Limb (tissue), 2 donors: Measurements from ENCODE around the gene RGN.
"Not testable (repeated sequence)": the region's sequence is repeated elsewhere in the genome, so short reads cannot be mapped to it uniquely, and the experiment has no call there.

Experiments
- DNase-seq, 2 donors: peaks; one replicate each; pipeline ENCODE4 v3.0.0-alpha.2; 2016; ENCODE audit errors: extremely low spot score in 2 of 2

The RGN gene

DNA sequence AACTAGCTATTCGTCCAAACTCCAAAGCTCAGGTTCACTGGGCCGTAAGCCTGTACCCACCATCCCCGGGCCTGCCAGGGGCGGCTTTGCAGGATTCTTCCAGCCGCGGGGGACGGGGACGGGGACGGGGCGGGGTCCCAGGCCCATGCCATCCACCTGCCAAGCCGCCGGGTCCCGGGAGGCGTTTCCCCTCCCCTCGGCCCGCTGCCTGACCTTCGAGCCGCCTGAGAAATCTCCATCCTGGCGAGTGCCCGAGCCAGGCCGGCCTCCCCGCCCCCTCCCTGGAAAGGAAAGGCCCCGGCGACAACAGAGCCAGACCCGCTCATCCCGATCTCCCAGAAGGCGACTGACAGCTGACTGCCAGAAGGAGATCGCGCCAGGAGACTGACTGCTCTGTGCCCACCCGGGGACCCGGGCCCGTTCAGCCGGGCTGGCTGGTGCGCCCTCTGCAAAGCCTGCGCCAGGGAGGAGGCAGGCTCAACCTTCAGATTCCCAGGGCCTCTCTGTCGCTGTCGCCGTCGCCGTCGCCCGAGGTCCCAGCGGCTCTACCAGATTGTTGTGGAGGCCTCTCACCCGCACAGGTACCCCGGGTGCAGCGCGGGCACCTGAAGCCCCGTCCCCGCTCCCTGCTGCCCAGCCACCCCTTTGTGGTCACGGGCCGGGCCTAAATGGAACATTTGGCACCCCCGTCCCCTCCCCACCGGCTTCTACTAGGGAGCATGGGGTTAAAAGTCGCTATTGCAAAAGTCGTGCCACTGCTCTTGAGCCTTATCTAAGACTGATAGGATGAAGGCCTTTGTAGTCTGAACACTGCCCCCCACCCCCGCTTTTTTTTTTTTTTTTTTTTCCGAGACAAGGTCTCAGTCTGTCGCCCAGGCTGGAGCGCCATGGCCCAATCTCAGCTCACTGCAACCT is at the start of gene RGN:
Gene RGN, plus strand, starts transcription at position 315 of the 915 bp plus-strand sequence. CDS start 2,702 bp downstream, outside the sequence.
- peak in 1 of 2 donors; percentile 39 for DNase-seq

DNA sequence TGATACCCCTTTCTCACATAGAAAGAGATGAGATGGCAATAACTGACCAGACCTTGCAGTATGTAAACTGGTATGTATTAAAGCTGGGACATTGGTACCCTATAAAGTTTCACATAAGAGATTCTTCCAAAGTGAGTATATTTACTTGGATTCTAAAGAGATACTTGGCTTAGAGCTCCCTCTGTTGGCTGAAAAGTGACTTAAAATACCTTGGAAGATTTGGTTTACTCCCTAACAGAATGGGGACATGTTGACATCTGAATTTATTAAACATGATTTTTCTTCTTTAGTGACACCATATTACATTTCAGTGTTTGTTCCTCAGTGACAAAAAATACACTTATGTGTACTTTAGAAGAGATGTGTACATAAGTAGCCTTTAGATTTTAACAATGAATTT is 47.9 kb upstream of the RGN start:
- DNase-seq = peak in 1 of 2 donors; percentile 49

DNA sequence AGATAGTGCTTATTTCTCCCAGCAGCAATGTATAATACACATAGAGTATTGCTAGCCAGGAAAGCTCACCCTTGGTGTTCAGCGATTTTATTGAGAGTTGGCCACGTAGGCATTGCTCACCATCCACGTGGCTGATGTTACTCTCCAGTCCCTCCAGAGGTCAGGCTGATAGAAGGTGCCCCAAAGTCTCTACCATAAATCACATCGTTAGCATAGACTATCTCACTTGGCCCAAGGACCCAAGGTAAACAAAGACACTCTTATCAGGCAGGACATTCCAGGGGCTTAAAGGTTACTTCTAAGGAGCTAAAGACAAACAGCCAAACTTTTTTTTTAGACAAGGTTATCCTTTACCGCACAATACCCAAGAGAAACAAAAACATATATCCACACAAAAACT is 30.3 kb upstream of the RGN start:
- DNase-seq = no peak

DNA sequence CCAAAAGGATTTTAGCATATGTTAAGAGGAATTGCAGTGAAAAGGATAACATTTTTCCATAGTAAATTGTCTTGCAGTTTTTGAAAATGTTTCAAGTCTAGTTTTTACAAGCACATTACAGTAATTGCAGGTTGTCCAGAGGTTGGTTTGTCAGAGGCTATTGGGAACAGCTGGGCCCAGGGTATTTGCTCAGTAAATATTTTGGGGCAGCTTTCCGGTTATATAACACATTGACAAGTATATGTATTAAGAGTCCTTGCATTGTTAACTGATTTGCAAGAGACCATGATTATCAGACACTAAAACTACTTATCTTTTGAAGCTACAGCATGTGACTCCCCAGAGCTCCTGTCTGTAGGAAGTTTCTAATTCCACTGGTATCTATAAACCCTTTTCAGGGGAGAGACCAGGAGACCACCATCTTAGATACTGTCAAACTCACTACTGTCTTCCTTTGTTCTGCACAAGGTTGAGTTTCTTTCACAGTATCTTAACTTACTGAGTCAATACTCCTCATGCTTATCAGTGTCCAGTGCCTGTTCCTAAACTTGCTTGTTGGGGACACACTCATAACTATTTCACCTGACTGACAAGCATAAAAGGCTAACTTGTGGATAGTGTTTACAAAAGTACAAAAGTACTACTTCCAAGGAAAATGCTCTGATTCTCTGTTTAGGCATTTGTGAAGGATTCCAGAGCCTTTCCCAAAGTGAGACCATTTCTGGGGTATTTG is 18.9 kb upstream of the RGN start:
- no peak for DNase-seq

DNA sequence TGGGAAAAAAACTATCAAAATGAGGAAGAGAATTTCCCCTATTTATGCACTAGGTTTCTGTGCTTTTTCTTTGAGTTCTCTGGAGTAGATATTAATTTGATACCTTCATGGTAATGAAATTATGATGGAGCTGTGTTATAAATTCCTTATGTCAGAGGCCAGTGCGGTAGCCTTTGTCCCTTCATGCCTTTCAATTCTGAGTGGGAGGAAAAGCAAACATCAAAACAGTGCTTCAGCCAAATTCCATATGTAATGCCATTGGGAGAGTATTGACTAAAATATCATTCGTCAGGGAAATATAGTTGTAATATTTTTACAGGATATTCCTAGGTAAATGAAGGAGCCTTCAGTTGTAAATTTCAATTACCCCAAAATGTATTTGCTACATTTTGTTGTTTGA is 17.5 kb upstream of the RGN start:
- no peak for DNase-seq

- DNase-seq = no peak
These were observed 16.9 kb upstream of the RGN start for GRCh38 chrX:47061238-47061919.

DNA sequence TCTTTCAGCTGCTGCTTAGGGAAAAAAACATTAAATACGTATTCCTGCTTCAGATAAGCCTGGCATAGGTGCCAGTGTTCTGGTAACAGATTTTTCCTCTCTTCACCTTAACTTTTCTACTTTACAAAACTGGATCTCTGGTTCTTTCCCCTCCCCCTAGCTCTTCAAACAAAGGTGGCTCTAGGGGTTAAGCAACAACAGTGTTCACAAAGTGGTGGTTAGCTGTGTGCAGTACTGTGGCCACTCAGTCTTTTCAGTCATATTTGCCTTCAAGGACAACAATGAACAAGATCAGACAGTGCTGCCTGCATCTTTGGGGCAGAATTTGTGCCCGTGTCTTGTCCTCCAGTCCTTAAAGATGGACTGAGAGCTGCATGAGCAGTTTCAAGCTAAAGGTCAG is 15.1 kb upstream of the RGN start:
- no peak for DNase-seq

- DNase-seq = no peak
These were observed 10.0 kb upstream of the RGN start for GRCh38 chrX:47068214-47068613.

GRCh38 chrX:47068720-47069119 is 9.5 kb upstream of the RGN start:
- no peak for DNase-seq

GRCh38 chrX:47080215-47080914 is 2.1 kb downstream of the RGN start:
- no peak for DNase-seq

GRCh38 chrX:47080915-47081236 is 2.6 kb downstream of the RGN start:
- DNase-seq = no peak

DNA sequence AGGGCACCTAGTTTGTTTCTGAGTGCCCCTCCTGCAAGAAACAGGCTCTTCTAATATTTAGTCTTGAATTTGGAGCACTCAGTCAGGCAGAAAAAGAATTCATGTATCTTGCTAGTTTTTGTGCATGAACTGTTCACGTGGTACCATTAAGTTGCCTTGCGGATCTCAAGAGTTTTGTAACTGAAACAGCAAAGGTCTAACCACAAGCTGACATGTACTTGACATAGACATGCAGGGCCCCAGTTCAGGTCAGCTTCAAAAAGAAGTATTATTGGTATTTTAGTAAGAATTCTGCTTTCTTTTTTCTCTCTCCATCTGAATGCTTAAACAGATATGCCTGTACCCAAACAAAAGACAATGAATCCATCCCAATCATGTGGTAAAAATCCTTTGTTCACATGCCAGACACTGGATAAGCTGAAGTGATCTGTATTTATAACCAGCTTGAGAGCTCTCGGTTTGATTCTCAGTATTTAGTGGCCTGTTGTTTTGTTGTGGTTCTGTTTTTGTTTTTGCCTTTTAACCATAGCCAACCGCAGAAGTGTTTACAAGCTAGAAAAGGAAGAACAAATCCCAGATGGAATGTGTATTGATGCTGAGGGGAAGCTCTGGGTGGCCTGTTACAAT is 13.0 kb downstream of the RGN start:
- DNase-seq = no peak

GRCh38 chrX:47093248-47093647 is 15.0 kb downstream of the RGN start:
- peak in 1 of 2 donors; percentile 5 for DNase-seq

GRCh38 chrX:47093860-47094259 is 15.6 kb downstream of the RGN start:
- no peak for DNase-seq

- DNase-seq = no peak
These were observed 18.8 kb downstream of the RGN start for GRCh38 chrX:47097018-47097417.

- no peak for DNase-seq
These were observed 20.3 kb downstream of the RGN start for GRCh38 chrX:47098338-47099094.

GRCh38 chrX:47101206-47101605 is 23.0 kb downstream of the RGN start:
- DNase-seq = no peak

GRCh38 chrX:47110936-47111615 is 32.8 kb downstream of the RGN start:
- DNase-seq = not testable (repeated sequence)

- no peak for DNase-seq
These were observed 34.2 kb downstream of the RGN start for GRCh38 chrX:47112316-47112954.
